ENCODE measurements around the gene NFAM1. TPM values are rescaled to one million over a fixed set of nuclear protein-coding genes. Genes with fewer than 3 reads are reported as not detected.

NFAM1 gene
- total and polyA plus RNA-seq, 2 of the 4 experiments (the other 2 are of a cell fraction) = not detected

- Histone ChIP-seq H3K4ac (ENCODE audit: low read depth, low read length) (no peak overlapping the region), H4K5ac (ENCODE audit: low read depth, low read length) (no peak overlapping the region), H4K8ac (ENCODE audit: low read depth in 2 of 2, low read length in 2 of 2) (no peak overlapping the region), H3K4me1 (ENCODE audit: control insufficient read depth, insufficient read depth, low read length) (no peaks in the 10 kb centered on the region), H2BK15ac (ENCODE audit: low read depth, low read length) (no peak overlapping the region), H3K56ac (ENCODE audit: extremely low read depth, insufficient read depth, low read length) (no peak overlapping the region), H3K9ac (ENCODE audit: low read depth, low read length) (no peak overlapping the region), H2AFZ (replicated peaks; ENCODE audit: low read length, poor library complexity) (no peak overlapping the region), H2BK20ac (ENCODE audit: low read depth, low read length) (no peak overlapping the region), H2BK120ac (ENCODE audit: low read depth, low read length) (no peak overlapping the region), H3K18ac (ENCODE audit: low read depth, low read length) (no peak overlapping the region), H3K9me1 (ENCODE audit: insufficient read depth, low read length) (no peaks in the 10 kb centered on the region), H3K4me2 (ENCODE audit: low read depth, low read length) (no peak overlapping the region), H3K14ac (replicated peaks; ENCODE audit: low read depth, low read length) (no peak overlapping the region), H3K27me3 (ENCODE audit: control insufficient read depth, insufficient read depth, low read length) (peaks cover 40% of the 10 kb centered on the region; the same call in 1 of the 2 replicates), H3K4me3 (ENCODE audit: insufficient read depth, low read depth, low read length) (no peak overlapping the region), H3K27ac (ENCODE audit: insufficient read depth, low read length) (no peak overlapping the region), H4K20me1 (ENCODE audit: insufficient read depth, low read length) (no peaks in the 10 kb centered on the region), H3K23ac (ENCODE audit: low read depth, low read length) (no peak overlapping the region), H2BK5ac (ENCODE audit: low read depth, low read length, poor library complexity, severe bottlenecking) (no peak overlapping the region), H3K79me1 (ENCODE audit: low read depth in 1 of 2, low read length in 2 of 2) (no peaks in the 10 kb centered on the region), H2AK5ac (ENCODE audit: low read depth, low read length) (no peak overlapping the region), H2AK9ac (replicated peaks; ENCODE audit: low read depth, low read length, poor library complexity) (no peak overlapping the region), H3K36me3 (ENCODE audit: control insufficient read depth, insufficient read depth, low read length) (no peaks in the 10 kb centered on the region), H3K9me3 (ENCODE audit: control insufficient read depth, insufficient read depth, low read length) (no peaks in the 10 kb centered on the region), H4K91ac (ENCODE audit: insufficient read depth, low read depth, low read length) (no peak overlapping the region)
- intact Hi-C loops (cut with micrococcal nuclease) = no loop called here
- 60% methylated on average over 5 of the region's 8 CpGs; no CpG with 5 or more reads in 1 of the 2 experiments for WGBS, 2 experiments (ENCODE audit: extremely low coverage in 2 of 2, insufficient read length in 1 of 2)
- in situ Hi-C loops (cut with MboI; ENCODE audit: low sequenced_read_pairs) = no loop called here
- CTCF ChIA-PET = no interaction called here
- dilution Hi-C loops (cut with HindIII; ENCODE audit: low sequenced_read_pairs, unreplicated experiment) = no loop called here
- no TSS peak for BruUV-seq (replicated peaks)
- TF ChIP-seq USF2 (IDR thresholded peaks at IDR 0.05; ENCODE audit: low read depth, low read length) (no peak), SMC3 (IDR thresholded peaks at IDR 0.05; ENCODE audit: low read depth, low read length) (no peak), RCOR1 (IDR thresholded peaks at IDR 0.05; ENCODE audit: insufficient replicate concordance, low read length) (no peak), FOS (IDR thresholded peaks at IDR 0.05; ENCODE audit: low read depth, low read length) (no peak), RAD21 (IDR thresholded peaks at IDR 0.05; ENCODE audit: low read length) (no peak), MAZ (IDR thresholded peaks at IDR 0.05; ENCODE audit: borderline replicate concordance, low read depth, low read length) (no peak), CHD1 (IDR thresholded peaks at IDR 0.05; ENCODE audit: low read depth, low read length) (no peak), RFX5 (IDR thresholded peaks at IDR 0.05; ENCODE audit: low read depth, low read length) (no peak), BHLHE40 (IDR thresholded peaks at IDR 0.05; ENCODE audit: low read depth, low read length) (no peak), CEBPB (IDR thresholded peaks at IDR 0.05; ENCODE audit: low read depth, low read length) (no peak), MAFK (IDR thresholded peaks at IDR 0.05; ENCODE audit: low read depth, low read length) (no peak), POLR2A (IDR thresholded peaks at IDR 0.05; ENCODE audit: low read depth, low read length) (no peak), ELK1 (IDR thresholded peaks at IDR 0.05; ENCODE audit: borderline replicate concordance, low read depth, low read length) (no peak), MXI1 (IDR thresholded peaks at IDR 0.05; ENCODE audit: borderline replicate concordance, low read depth, low read length) (no peak), NFE2L2 (IDR thresholded peaks at IDR 0.05; ENCODE audit: low read depth, low read length) (no peak), CTCF (conservative IDR thresholded peaks at IDR 0.05; ENCODE audit: low read depth, low read length) (no peak)
- ATAC-seq (ENCODE audit: low read depth) (no peak), DNase-seq (no peak)
- POLR2A ChIA-PET (ENCODE audit: unreplicated experiment) = no interaction called here
These were observed 46.5 kb downstream of the NFAM1 start for GRCh38 chr22:42385696-42386095.

Data from IMR-90 (cell line).